NCI-H526 treated with DMSO at 0.1 percent for 48 hours (cell line): ENCODE data around the gene SP5.
A peak's percentile ranks its signal among the peaks of the same experiment; 100 is the strongest.
"Not testable (repeated sequence)": the region's sequence is repeated elsewhere in the genome, so short reads cannot be mapped to it uniquely, and the experiment has no call there.

Experiments
- DNase-seq: peaks from one replicate; lab custom pipeline; 2025; lab: John Stamatoyannopoulos, UW

SP5 gene

GRCh38 chr2:170715062-170715931 is at the start of gene SP5:
SP5 (plus strand) TSS chr2:170715337; CDS start chr2:170715513, 176 bp downstream.
- peak; percentile 23 for DNase-seq

DNA sequence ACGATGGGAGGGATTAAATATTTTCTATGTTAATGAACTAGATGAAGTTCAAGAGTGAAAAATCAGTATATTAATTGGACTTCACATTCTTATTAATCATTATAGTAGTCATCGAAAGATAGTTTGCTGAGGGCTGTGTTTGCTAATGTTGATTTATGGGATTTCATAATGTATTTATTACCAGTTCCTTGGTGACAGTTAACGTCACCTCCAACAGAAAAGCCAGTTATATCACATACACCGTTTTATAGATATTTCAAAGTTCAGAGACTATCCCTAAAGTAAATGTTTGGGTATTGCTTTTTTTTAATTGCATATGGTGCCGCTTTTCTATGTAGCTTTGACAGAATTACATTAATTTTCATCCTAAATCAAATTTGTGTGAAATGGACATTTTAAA is 49.4 kb upstream of the SP5 start:
- no peak for DNase-seq

DNA sequence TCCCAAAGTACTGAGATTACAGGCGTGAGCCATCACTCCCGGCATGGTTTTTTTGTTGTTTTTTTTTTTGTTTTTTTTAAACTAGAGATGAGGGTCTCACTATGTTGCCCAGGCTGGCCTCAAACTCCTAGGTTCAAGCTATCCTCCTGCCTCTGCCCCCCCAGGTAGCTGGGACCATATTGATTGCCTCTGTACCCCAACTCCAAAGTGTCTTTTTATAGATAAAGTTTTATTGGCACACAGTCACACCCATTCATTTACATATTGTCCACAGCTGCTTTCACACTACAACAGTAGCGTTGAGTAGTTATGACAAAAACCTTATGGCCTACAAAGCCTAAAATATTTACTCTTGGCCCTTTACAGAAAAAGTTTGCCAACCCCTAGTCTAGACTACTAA is 45.2 kb upstream of the SP5 start:
- no peak for DNase-seq

DNA sequence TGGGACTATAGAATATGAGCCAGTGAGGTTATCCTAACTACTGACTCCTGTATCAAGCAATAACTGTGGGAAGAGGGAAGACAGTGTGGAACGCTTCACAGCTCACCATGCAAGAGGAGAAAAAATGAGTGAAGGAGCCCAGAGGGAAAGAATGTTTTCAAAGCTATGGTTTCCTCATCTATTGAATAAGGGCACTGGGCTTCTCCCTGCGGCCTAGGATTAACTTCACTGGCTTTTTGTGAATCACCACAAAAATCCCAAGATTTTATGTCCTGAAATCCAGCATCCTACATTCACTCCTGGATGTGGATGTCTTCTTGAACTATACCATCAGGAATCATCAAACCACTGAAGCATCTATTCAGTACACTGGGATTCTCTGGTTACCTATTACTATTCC is 44.5 kb upstream of the SP5 start:
- no peak for DNase-seq

- DNase-seq: no peak
Measured at GRCh38 chr2:170671079-170671478, 44.1 kb upstream of the SP5 start.

DNA sequence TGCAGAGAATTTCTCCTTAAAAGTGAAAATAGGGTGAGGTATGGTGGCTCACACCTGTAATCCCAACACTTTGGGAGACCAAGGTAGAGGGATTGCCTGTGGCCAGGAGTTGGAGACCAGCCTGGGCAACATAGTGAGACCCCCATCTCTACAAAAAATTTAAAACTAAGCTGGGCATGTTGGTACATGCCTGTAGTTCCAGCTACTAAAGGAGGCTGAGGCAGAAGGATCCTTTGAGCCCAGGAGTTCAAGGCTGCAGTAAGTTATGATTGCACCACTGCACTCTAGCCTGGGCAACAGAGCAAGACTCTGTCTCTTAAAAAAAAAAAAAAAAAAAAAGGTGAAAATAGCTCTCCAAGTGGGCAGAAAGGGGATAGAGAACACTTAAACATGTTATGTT is 40.9 kb upstream of the SP5 start:
- not testable (repeated sequence) for DNase-seq

DNA sequence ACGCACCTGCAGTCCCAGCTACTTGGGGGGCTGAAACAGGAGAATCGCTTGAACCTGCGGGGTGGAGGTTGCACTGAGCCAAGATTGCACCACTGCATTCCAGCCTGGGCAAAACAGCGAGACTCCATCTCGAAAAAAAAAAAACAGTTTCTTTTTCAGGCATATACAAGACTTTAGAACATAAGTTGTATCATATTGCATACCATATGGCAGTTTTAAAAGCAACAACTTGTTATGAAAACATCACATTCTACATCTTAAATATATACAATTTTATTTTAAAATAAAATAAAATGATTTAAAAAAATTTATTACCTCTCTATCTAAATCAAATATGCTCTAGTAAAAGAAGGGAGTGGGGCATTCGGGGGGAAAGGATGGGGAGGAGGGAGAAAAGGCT is 39.4 kb upstream of the SP5 start:
- no peak for DNase-seq

DNA sequence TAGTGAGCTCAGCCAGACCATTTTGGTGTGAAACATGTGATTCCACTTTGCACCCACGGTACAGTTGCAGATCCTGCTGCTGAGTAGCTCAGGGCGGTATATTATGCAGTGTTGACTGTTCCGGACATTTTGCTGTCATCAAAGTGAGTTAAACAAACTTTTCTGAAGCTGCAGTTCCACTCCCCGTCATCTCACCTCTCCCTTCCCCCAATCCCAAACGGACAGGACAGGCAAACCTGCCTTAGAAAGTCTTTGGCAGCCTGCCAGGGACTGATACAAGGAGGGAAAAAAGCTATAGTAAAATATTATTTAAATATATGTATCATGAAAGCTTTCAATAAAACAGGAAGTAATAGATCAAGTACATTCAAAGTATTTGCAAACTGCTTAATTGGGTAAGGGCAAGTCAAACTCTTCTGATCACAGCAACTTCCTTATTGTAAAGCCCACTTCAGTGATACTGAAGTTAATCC is 35.5 kb upstream of the SP5 start:
- peak; percentile 62 for DNase-seq

DNA sequence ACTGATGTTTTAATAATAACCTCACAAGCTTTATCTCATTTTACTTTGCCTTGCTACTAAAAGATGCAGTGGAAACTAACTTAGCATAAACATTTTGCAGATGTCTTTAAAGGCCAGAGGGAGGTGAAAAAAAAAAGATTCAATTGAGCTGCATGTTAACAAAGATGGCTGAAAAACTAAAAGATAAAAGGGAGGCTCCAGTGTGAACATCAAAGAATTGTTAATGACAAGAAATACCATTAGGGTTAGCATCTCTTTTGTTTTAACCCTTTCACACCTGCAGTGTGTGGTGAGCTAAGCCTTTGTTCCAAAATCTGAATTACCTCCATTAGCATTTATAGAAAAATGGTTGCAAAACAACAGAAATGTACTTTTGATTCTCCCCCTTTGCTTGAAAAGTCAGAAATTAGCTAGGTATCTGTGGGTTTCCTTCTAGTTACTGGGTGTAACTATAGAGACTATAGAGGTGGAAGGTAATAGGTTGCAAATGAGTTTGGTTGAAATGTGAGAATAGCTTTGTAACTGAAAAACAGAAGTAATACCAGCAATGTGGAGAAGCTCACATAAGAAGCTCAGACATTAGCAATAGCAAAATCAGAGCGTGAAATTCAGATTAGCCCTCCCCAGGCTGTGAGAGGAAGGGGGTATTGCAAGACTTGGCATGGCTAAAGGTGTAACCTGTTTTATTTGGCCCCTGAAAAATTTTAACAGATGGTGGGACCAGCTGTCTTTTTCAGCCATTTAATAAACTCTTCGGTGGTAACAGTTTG is 34.8 kb upstream of the SP5 start:
- no peak for DNase-seq

- no peak for DNase-seq
Measured at GRCh38 chr2:170681311-170681710, 33.8 kb upstream of the SP5 start.

GRCh38 chr2:170685591-170685990 is 29.5 kb upstream of the SP5 start:
- no peak for DNase-seq

GRCh38 chr2:170689481-170689880 is 25.7 kb upstream of the SP5 start:
- DNase-seq: no peak

DNA sequence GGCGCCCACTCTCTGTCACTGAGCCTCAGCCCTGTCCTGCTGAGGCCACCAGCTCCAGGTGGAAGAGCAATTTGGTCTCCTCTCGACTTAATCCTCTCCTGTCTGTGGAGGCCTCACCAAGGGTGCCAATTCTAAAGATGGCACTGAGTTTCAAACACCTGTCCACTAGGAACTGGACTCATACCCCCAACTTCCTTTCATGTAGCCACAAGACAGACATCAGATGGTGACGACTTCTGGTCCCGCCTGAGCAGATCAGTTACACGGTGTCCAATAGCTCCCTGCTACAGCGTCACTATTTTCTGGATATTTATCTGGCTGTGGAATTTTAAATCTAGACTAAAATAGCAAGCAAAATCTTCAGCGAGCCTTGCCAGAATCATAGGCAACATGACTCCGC is 24.5 kb upstream of the SP5 start:
- no peak for DNase-seq

GRCh38 chr2:170694316-170694715 is 20.8 kb upstream of the SP5 start:
- no peak for DNase-seq

DNA sequence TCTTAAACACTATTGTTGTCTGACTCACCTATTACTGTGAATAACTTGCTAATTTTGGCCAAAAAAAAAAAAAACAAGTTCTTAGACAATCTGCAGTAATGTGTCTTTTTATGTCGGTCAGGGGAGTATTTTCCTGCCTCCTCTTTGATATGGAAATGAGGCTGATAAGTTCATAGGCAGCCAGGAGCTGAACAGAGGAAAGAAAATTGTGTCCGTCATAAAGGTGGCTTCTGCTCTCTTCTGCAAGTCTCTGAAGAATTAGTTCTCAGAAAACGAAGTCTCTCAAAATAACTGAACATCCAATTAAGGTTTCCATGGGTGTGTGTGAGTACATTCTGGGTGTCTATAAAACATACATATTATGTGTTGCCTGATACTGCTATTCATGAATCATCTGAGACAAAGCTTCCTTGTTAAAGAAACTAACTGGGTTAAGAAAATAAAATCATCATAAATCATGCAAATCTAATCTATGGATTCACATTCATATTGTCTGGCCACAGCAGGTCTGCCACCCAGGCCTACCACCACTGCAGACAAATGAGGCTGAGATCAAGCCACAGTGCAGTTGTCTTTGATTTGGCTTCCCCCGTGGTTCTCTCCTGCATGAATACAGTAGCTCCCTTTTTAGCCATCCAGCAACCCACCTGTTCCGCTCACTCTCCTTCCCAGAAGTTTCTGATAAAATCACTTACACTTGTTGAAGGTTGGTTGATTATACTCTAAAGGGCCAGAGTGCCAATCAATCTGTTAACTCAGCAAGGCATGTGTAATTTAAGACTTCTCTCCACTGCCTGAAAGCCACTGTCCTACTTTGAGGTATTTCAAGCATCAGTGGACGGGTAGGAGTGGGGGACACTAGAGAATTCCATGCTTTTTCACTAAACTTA is 19.4 kb upstream of the SP5 start:
- peak; percentile 71 for DNase-seq

DNA sequence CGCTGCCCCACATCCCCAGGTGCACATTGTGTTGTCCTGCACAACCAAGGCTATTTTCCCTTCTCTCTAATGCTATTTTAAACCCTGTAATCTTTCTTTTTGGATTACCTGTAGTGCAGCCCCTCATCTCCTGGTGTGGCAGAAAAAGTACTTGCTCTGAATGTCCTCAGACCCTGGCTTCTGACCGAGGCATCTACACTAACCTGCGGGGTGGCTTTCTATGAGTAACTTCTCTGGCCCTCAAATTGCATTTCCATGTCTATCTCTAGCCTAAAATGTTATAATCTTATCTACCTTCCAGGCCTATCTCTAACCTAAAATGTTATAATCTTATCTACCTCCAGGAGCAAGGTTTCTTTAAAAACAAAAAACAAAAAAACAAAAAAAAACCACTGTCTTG is 18.2 kb upstream of the SP5 start:
- no peak for DNase-seq

GRCh38 chr2:170701011-170701410 is 14.1 kb upstream of the SP5 start:
- no peak for DNase-seq

DNA sequence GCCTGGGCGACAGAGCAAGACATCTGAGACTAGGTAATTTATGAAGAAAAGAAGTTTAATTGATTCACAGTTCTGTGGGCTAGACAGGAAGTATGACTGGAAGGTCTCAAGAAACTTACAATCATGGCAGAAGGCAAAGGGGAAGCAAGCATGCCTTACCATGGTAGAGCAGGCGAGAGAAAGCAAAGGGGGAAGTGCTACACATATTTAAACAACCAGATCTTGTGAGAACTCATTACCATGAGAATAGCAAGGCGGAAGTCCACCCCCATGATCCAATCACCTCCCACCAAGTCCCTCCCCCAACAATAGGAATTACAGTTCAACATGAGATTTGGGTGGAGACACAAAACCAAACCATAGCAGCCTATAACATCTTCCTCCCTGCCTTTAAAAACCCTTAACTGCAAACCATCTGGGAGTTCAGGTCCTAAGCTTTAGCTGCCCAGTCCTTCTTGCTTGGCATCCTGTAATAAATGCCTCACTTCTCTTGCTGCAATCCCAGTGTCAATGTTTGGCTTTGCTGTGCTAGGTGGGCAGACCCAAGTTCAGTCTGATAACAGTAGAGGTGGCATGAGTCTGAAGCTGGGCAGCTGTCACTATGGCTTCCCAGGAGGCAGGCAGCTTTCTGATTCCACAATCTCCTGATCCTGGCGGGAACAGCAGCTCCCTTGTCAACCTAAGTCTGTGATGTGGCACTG is 11.2 kb upstream of the SP5 start:
- no peak for DNase-seq

GRCh38 chr2:170707821-170708795 is 7.0 kb upstream of the SP5 start:
- no peak for DNase-seq

DNA sequence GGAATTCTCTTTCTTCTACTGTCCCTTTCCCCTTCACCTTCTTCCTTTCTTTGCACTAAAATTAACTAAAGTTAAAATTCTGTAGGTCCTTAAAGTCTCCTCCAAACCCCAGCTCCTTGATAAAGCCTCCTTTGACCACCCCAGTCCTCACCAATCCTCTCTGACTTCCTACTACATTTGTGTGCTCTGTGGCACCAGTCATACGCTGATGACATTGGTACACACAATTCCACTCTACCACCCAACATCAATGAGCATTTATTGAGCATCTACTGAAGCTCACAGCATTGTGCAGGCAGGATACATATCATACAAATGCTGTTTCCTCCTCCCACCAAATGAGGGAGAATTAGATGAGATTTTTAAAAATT is 4.5 kb upstream of the SP5 start:
- no peak for DNase-seq
